ENCODE results near the gene FAM13B.

DNA sequence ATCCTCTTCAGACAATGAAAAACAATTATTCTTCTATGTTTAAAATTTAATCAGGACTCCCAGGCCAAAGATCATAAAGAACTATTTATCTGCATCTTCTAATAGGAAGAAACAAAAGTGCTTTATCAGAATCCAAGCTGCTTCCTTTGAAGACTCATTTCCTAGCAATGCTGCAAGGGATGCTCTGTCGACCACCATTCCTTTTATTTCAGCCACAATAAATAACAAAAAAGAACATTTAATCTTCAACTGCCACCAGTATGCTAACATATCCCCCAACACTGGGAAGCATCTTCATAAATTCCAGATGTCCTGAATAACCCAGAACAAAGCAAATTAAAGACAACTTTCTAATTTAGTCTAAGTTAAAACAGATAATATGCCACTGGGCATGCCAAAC is 74.9 kb downstream of the FAM13B start:
- no peak for TF ChIP-seq SIN3A (IDR thresholded peaks at IDR 0.05; ENCODE audit: borderline replicate concordance, insufficient read depth, low read length)
- TF ChIP-seq POLR2AphosphoS5 (IDR thresholded peaks at IDR 0.05; ENCODE audit: low read depth, low read length) = no peak
